DLD1 (cell line): ENCODE measurements around the gene COL5A1.

Source experiments
- in situ Hi-C: cut with HindIII; loops from 2 replicates; pipeline ENCODE4 v1.10.0; 2017; ENCODE audit warnings: low sequenced_read_pairs

The COL5A1 gene

GRCh38 chr9:134736791-134737497 is 95.3 kb downstream of the COL5A1 start:
- in situ Hi-C loops: no loop called here

DNA sequence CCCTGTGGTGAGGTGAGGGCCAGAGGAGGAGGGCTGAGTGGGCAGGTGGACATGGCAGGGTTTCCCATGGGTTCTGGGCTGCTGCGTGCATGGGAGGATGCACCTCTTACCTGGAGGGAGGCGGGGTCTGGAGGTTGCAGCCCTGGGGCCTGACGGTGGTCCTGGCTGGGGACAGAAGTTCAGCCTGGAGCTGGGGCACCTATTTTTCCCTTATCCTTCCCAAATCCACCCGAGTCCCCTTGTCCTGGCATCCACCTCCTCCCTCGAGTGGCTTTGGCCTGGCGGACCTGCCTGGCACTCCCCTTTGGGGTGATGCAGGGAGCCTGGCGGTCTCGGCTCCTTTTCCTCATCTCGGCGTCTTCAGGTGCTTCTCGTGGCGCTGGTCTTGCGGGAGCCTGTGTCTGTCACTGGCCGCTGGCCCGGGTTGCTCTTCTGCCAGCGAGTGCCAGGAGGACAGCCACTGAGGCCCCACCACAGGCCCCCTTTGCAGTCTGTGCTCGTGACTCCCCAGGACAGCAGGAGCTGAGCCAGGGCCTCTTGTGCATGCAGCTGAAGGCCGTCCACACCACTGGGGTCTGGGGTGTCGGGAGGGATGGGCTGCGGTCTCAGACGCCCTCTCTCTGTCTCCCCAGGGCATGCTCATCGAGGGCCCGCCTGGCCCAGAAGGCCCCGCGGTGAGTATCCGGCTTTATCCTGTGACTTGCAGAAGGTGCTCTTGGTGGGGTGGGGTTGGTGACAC is 96.4 kb downstream of the COL5A1 start:
- in situ Hi-C loops: no loop called here

GRCh38 chr9:134738869-134739659 is 97.5 kb downstream of the COL5A1 start:
- in situ Hi-C loops: no loop called here

DNA sequence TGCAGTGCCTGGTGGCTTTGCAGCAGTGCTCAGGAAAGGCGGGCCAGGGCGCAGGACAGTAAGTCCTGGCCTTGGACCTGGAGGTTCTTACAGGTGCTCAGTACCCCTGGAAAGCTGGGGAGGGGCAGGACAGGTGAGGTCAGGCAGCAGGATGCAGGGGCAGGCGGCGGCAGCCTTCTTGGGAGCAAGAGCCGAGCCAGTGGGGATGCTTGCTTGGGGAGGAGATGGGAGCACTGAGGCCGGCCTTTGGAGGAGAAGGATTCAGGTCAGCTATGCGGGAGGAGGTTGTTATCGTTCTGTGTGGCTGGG is 98.0 kb downstream of the COL5A1 start:
- in situ Hi-C loops: no loop called here

- in situ Hi-C loops: no loop called here
These were observed 98.5 kb downstream of the COL5A1 start for GRCh38 chr9:134740071-134740470.

GRCh38 chr9:134741846-134742245 is 100.2 kb downstream of the COL5A1 start:
- in situ Hi-C loops: no loop called here

- in situ Hi-C loops: no loop called here
These were observed 101.4 kb downstream of the COL5A1 start for GRCh38 chr9:134742822-134743535.

DNA sequence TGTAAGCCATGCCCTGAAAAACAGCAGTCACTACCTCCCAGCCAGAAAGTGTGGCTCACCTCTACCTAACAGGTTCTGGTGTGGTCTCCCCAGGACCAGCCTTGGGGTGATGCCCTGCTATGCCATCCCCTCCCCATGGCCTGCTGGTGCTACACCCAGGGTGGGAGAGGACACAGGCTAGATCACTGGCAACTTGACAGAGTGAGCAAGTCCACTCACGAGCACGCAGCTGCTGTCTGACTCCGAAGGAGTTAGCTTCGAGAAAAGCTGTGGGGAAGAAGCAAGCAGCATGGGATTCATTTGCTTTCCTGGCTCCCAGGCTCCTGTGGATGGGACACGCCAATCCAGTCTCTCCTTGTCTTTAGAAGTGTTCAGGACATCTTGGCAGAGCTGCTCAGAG is 102.2 kb downstream of the COL5A1 start:
- in situ Hi-C loops: no loop called here

GRCh38 chr9:134744385-134745295 is 103.0 kb downstream of the COL5A1 start:
- in situ Hi-C loops: no loop called here

GRCh38 chr9:134747951-134748489 is 106.4 kb downstream of the COL5A1 start:
- in situ Hi-C loops: no loop called here

DNA sequence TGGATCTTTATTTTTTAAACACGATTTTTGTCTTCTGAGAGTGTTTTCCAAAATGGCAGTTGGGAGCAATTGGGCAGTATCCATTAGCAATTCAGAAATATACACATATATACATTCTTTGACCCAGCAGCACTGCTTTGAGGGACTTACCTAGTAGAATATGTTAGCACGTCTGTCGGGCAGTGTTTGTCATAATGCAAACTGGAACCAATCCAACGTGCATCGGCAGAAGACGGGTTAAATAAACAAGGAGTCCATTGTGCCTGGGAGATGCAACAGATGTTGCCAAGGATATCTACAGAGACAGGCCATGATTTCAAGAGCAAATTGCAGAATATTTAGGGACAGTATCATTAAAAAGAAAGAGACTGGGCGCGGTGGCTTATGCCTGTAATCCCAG is 107.0 kb downstream of the COL5A1 start:
- in situ Hi-C loops: no loop called here

DNA sequence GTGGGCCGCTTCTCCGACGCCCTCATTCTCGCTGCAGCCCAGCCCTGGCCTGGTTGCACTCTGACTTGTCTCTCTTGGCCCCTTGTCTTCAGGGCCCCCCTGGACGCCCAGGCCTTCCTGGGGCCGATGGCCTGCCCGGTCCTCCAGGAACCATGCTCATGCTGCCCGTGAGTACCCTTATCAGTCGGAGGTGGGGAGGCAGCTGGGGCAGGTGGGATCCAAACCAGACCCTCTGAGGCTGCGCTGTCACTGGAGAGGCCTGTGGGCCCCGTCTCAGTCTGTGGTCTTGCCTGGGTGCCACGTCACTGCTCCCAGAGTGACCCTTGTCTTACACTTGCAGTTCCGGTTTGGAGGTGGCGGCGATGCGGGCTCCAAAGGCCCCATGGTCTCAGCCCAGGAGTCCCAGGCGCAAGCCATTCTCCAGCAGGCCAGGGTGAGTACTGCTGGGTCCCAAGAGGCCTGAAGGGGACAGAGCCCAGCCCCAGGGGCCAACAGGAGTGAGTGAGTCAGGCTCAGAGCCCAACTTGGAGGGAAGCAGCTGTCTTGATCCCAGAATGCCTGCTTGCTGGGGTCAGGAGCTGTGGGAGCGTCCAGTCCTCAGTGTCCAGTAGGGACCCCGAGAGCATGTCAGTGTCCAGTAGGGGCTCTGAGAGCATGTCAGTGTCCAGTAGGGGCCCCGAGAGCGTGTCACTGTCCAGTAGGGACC is 109.0 kb downstream of the COL5A1 start:
- in situ Hi-C loops: no loop called here

DNA sequence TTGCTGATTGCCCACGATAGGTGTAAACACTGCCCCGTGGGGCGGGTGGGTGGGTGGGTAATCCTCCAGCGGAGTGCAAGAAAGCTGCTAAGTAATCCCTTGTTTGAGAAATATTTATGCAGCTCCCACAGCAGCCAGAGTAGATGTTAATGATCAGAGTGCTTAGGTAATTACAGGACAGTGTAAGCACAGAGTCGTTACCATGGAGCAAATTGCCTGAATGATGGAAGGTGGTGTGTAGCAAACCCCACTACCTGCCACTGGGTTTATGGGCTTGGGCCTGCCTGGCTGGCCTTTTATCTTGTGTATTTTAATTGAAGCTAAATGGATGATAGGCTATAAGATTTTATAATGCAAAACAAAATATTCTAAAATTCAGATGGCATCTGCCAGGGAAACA is 110.0 kb downstream of the COL5A1 start:
- in situ Hi-C loops: no loop called here

DNA sequence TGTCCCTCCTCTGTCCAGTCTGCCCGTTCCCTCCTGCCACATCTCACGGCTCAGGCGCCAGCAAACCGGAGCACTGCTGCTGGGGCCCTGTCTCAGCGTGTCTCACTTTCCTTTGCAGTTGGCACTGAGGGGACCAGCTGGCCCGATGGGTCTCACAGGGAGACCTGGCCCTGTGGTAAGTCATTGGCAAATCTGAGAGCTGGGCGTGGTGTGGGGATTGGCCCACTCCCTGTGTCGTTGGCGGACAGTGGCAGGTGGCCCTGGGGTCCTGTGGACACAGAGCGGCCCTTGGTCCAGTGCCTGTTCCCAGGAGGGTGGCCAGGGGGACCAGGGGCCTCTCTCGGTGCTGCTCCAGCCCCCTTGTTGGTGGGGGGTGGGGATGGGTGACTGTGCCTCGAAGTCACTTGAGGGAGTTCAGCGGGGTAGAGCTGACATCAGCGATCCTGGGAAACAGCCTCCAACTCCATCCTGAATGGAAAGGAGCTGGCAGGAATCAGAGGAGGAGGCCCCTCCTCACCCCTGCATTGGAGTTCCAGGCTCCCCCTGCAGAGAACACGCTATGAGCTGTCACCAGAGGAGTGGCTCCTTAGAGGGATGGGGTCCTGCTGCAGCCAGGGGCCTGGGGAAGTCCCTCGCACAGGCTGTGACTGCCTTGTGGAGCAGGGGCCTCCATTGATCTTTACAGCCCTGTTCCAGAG is 111.0 kb downstream of the COL5A1 start:
- in situ Hi-C loops: no loop called here

DNA sequence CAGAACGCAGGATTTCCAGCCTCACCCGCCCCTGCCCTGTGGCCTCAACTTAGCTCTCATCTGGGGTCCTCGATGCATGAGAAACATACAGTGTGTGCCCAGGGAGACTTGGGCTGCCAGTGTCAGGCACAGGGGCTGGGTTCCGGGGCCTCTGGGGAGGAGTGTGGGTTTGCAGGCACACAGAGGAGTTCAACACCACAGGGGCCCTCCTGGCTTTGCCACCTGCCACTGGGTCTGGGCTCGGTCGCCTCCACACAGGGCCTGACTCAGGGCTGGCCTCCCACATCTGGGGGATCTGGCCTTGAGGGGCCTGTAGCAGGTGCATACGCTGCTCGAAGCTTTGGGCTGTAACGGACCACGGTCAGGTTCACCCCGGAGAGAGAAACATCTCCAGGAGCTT is 111.6 kb downstream of the COL5A1 start:
- in situ Hi-C loops: no loop called here

- in situ Hi-C loops: no loop called here
These were observed 113.8 kb downstream of the COL5A1 start for GRCh38 chr9:134755221-134755907.

GRCh38 chr9:134756098-134756497 is 114.5 kb downstream of the COL5A1 start:
- in situ Hi-C loops: no loop called here
